K562 (cell line): ENCODE results near the gene TOR1A. TPM values are rescaled to one million over a fixed set of nuclear protein-coding genes. Genes with fewer than 3 reads are reported as not detected.

Source experiments
- BACH1 ChIP-seq: fragments of 200-800 bp; sonication (Bioruptor generic); IDR thresholded peaks from 2 replicates; pipeline ENCODE4 v1.6.1; 2016; ENCODE audit warnings: missing genetic modification characterization, missing compliant biosample characterization
- BRD9 ChIP-seq: fragments of 450-650 bp; IDR thresholded peaks from 2 replicates; pipeline ENCODE4 v1.6.1; 2018; ENCODE audit warnings: low read depth; ENCODE audit not compliant: partially characterized antibody
- HMGXB4 ChIP-seq: sonication (generic); formaldehyde crosslinking; IDR thresholded peaks from 2 replicates; pipeline ENCODE4 v1.8.1; 2023; ENCODE audit warnings: mild to moderate bottlenecking, missing genetic modification reagents
- JUND ChIP-seq, 2 experiments: IDR thresholded peaks; 2 replicates in 1 of 2; 3 replicates in 1 of 2; pipeline ENCODE4 v1.6.1; 2011; ENCODE audit warnings: borderline replicate concordance in 2 of 2, low read depth in 2 of 2, low read length in 2 of 2, improper control_type of control experiment in 1 of 2, missing biosample characterization in 1 of 2, missing genetic modification characterization in 1 of 2, missing genetic modification reagents in 1 of 2
- KLF10 ChIP-seq: fragments of 250-450 bp; sonication (Bioruptor Pico); IDR thresholded peaks from 2 replicates; pipeline ENCODE4 v1.6.1; 2021; ENCODE audit warnings: matching md5 sums
- KLF6 ChIP-seq: fragments of 250-450 bp; sonication (Bioruptor Pico); IDR thresholded peaks from 2 replicates; pipeline ENCODE4 v1.4.0; 2020; ENCODE audit warnings: mild to moderate bottlenecking, moderate library complexity, borderline replicate concordance
- MCM2 ChIP-seq: fragments of 450-650 bp; IDR thresholded peaks from 2 replicates; pipeline ENCODE4 v1.6.1; 2017; ENCODE audit warnings: low read depth, mild to moderate bottlenecking
- MEF2A ChIP-seq: IDR thresholded peaks from 2 replicates; pipeline ENCODE4 v1.6.1; 2011; ENCODE audit warnings: low read depth, mild to moderate bottlenecking, low read length, moderate library complexity; ENCODE audit not compliant: control insufficient read depth
- NCOA1 ChIP-seq: fragments of 450-650 bp; IDR thresholded peaks from 2 replicates; pipeline ENCODE4 v1.6.1; 2016; ENCODE audit warnings: low read depth
- NR3C1 ChIP-seq: sonication (generic); formaldehyde crosslinking; IDR thresholded peaks from 2 replicates; pipeline ENCODE4 v1.8.1; 2022; ENCODE audit warnings: missing genetic modification reagents
- SOX6 ChIP-seq: fragments of 450-650 bp; IDR thresholded peaks from 2 replicates; pipeline ENCODE4 v1.6.1; 2014; ENCODE audit warnings: mild to moderate bottlenecking
- TEAD2 ChIP-seq: fragments of 450-650 bp; IDR thresholded peaks from 2 replicates; pipeline ENCODE4 v1.6.1; 2016; ENCODE audit warnings: missing genetic modification characterization, control low read depth, missing compliant biosample characterization
- VEZF1 ChIP-seq: fragments of 200-800 bp; sonication (Bioruptor generic); IDR thresholded peaks from 2 replicates; pipeline ENCODE4 v1.6.1; 2017; ENCODE audit warnings: missing genetic modification characterization, missing compliant biosample characterization
- ZNF133 ChIP-seq: fragments of 250-450 bp; sonication (Bioruptor Pico); IDR thresholded peaks from 2 replicates; pipeline ENCODE4 v1.4.0; 2020; ENCODE audit warnings: mild to moderate bottlenecking
- ZNF134 ChIP-seq: fragments of 250-450 bp; sonication (Bioruptor Pico); conservative IDR thresholded peaks from 2 replicates; pipeline ENCODE4 v1.4.0; 2020
- ZNF589 ChIP-seq: fragments of 200-800 bp; sonication (Bioruptor generic); IDR thresholded peaks from 2 replicates; pipeline ENCODE4 v1.6.1; 2016; ENCODE audit warnings: low read depth, missing genetic modification characterization, missing compliant biosample characterization
- polyA plus RNA-seq, 8 experiments: library from polyadenylated mRNA; depleted of rRNA in 4 of 8; stranded (reverse) in 5 of 8; unstranded in 3 of 8; fragments of >200 nt; fragmentation: Nextera tagmentation in 2 of 8; fragmentation: Illumina TruSeq in 1 of 8; extraction: Ambion mirVana in 2 of 8; extraction: Trizol in 1 of 8; gene quantifications; 2 replicates each; pipeline versions ENCODE4 v1.2.1 to v1.2.3, GENCODE V29; 2011 to 2014; ENCODE audit warnings: inconsistent platforms in 1 of 8, missing spikeins in 1 of 8
- total RNA-seq, 7 experiments: library from RNA; depleted of rRNA in 6 of 7; stranded (reverse); fragments of >200 nt in 6 of 7; fragmentation: Illumina TruSeq in 2 of 7; extraction: Trizol in 2 of 7; gene quantifications; 2 replicates each; pipeline versions ENCODE4 v1.2.1 to v1.2.3, GENCODE V29; 2011 to 2021; ENCODE audit warnings: low replicate concordance in 1 of 7
- TF ChIP-seq, protein P1 (sequence below): sonication (generic); formaldehyde crosslinking; IDR thresholded peaks from 2 replicates; pipeline ENCODE4 v1.8.0; 2022; ENCODE audit warnings: mild to moderate bottlenecking, missing genetic modification reagents
- TF ChIP-seq, protein P2 (sequence below): fragments of 450-650 bp; IDR thresholded peaks from 2 replicates; pipeline ENCODE4 v1.6.1; 2018; ENCODE audit warnings: mild to moderate bottlenecking, low read depth; ENCODE audit not compliant: partially characterized antibody

Gene TOR1A
- total and polyA plus RNA-seq, 9 of the 15 experiments (the other 6 are each of a cell fraction or from before 2014, with no cell fraction given) = 4.5 to 85.8 (median 51.3) TPM

DNA sequence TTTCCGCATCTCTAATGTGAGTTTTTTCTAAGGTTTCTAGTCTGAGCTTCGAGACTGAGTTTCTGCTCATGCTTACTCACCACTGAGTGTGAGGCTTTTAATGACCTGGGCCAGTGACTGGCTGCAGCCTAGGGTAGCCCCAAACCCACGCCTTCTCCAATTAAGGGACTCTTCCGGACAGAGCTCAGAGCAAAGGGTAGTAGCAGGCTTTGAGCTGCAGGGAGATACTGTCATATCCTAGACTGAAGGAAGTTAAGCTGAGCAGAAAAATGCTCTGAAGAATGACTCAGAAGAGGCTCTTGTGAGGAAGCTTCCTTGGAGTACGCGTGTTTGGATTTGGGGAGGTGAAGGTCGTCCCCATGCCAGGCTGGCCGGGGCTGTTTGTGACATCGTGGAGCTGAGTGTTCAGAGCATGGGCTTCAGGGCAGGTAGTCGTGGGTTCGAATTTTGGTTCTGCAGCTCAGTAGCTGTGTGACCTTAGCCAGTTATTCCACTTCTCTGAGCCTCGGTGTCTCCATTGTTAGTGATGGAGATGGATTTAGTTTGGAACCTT, 14.8 kb upstream of the TOR1A start (continued):
- TF ChIP-seq, protein P1, sequence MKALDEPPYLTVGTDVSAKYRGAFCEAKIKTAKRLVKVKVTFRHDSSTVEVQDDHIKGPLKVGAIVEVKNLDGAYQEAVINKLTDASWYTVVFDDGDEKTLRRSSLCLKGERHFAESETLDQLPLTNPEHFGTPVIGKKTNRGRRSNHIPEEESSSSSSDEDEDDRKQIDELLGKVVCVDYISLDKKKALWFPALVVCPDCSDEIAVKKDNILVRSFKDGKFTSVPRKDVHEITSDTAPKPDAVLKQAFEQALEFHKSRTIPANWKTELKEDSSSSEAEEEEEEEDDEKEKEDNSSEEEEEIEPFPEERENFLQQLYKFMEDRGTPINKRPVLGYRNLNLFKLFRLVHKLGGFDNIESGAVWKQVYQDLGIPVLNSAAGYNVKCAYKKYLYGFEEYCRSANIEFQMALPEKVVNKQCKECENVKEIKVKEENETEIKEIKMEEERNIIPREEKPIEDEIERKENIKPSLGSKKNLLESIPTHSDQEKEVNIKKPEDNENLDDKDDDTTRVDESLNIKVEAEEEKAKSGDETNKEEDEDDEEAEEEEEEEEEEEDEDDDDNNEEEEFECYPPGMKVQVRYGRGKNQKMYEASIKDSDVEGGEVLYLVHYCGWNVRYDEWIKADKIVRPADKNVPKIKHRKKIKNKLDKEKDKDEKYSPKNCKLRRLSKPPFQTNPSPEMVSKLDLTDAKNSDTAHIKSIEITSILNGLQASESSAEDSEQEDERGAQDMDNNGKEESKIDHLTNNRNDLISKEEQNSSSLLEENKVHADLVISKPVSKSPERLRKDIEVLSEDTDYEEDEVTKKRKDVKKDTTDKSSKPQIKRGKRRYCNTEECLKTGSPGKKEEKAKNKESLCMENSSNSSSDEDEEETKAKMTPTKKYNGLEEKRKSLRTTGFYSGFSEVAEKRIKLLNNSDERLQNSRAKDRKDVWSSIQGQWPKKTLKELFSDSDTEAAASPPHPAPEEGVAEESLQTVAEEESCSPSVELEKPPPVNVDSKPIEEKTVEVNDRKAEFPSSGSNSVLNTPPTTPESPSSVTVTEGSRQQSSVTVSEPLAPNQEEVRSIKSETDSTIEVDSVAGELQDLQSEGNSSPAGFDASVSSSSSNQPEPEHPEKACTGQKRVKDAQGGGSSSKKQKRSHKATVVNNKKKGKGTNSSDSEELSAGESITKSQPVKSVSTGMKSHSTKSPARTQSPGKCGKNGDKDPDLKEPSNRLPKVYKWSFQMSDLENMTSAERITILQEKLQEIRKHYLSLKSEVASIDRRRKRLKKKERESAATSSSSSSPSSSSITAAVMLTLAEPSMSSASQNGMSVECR (CRISPR knock-in tag) = no peak
- TF ChIP-seq TEAD2 (no peak), JUND (IDR thresholded peaks at IDR 0.05; ENCODE audit: borderline replicate concordance, low read depth, low read length) (peak; percentile 79), JUND (tag; IDR thresholded peaks at IDR 0.05; ENCODE audit: borderline replicate concordance, low read depth, low read length) (peak; percentile 81; the same call in 2 of the 3 replicates), MEF2A (0 out of 2 replicates have a peak, but pooled peaks have one; percentile 1), BRD9 (peak; percentile 70), MCM2 (no peak), KLF10 (no peak), VEZF1 (CRISPR knock-in tag) (no peak), ZNF134 (no peak), SOX6 (0 out of 2 replicates have a peak, but pooled peaks have one; percentile 10), HMGXB4 (CRISPR knock-in tag) (no peak), ZNF133 (CRISPR knock-in tag) (no peak), KLF6 (CRISPR knock-in tag) (peak; percentile 65; the same call in 1 of the 2 replicates), NR3C1 (CRISPR knock-in tag) (no peak), BACH1 (peak; percentile 82; the same call in 1 of the 2 replicates), ZNF589 (CRISPR knock-in tag) (no peak), NCOA1 (no peak)
- TF ChIP-seq, protein P2, sequence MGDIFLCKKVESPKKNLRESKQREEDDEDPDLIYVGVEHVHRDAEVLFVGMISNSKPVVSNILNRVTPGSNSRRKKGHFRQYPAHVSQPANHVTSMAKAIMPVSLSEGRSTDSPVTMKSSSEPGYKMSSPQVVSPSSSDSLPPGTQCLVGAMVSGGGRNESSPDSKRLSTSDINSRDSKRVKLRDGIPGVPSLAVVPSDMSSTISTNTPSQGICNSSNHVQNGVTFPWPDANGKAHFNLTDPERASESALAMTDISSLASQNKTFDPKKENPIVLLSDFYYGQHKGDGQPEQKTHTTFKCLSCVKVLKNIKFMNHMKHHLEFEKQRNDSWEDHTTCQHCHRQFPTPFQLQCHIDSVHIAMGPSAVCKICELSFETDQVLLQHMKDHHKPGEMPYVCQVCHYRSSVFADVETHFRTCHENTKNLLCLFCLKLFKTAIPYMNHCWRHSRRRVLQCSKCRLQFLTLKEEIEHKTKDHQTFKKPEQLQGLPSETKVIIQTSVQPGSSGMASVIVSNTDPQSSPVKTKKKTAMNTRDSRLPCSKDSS = no peak
